GM18505 (cell line): Measurements from ENCODE around the gene NRIP2.

Experiments used
- ATAC-seq: cut with Tn5 transposase; IDR thresholded peaks from one replicate; pipeline ENCODE4 v1.9.1; 2021; ENCODE audit not compliant: unreplicated experiment
- POLR2A ChIP-seq: IDR thresholded peaks from 4 replicates; pipeline ENCODE4 v1.6.1; 2011; ENCODE audit warnings: borderline replicate concordance; ENCODE audit not compliant: insufficient read depth, insufficient read length; ENCODE audit errors: extremely low read depth

The NRIP2 gene

DNA sequence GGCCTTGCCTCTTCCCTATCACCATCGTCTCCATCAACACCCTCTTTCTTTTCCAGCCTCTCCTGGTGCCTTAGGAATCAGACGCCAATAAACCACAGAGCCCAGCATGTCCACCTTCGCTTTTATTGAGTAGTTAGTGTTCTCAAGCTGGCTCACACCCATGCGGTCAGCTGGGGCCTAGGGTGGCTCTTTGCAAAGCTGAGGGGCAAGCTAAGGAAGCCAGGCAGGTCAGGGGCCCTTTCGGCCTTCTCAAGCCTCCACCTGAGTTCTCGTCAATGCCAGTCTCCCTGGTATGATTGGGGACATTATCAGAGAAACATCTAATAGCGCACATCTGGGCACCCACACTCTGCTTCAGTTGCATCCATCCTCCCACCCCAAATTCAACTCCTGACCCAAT lies 22.7 kb upstream of the NRIP2 start:
- TF ChIP-seq POLR2A: no peak
- no peak for ATAC-seq

DNA sequence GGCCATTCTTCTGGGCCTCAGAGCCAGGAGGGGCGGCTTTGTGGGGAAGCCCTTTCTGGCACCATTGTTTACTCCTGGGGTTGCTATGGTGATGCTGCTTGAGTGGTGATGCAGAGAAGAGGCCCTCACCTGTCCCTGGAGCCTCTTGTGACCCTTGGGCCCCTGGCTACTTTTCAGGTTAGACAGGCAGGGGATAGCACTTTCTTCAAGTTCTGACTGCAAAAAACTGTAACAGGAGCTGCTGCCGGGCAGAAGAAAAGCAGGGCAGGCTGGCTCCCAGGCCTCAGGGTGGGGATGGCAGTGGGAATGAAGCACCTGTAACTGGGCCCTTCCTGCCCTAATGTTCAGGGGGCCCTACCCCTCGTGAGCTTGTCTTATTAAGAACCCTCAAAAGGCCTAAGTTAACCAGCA lies 22.2 kb upstream of the NRIP2 start, which contains the start of gene TEX52:
Gene TEX52, minus strand, starts transcription at position 19 of the 411 bp plus-strand sequence. Its CDS starts 13 bp downstream, at position 6.
- no peak for ATAC-seq
- no peak for TF ChIP-seq POLR2A

DNA sequence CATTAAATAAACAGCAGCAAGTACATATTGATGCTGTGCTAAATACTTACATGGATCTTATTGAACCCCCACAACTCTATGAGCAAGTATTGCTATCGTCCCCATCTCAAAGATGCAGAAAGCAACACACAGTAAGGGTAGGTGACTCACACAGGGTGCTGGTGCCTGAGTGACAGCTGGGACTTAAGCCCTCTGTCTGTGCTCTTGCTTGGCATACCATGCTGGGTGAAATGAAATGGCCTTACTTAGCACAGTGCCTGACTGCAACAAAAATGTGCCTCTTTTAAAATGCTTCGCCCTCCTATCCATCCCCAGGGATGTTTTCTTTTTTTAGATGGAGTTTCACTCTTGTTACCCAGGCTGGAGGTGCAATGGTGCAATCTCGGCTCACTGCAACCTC lies 21.2 kb upstream of the NRIP2 start:
- ATAC-seq: no peak
- TF ChIP-seq POLR2A: no peak

DNA sequence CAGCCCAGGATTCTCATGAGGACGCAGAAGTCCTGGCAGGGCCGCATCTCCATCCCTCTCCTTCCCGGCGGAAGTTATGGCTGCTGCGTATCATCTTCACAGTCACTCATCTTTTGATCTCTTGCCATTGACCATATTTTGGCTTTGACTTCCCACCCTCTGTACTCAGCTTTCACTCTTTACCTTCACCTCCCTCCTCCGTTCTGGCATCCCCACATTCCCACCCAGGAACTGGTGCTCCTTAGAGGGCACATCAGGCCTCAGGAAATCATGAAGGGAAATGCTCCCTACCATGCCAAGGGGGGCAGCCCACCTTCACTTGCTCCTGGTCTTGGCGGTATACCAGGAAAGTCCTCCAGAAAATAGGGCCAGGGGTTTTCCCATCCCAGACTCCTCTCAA lies 20.7 kb upstream of the NRIP2 start:
- no peak for TF ChIP-seq POLR2A
- no peak for ATAC-seq

DNA sequence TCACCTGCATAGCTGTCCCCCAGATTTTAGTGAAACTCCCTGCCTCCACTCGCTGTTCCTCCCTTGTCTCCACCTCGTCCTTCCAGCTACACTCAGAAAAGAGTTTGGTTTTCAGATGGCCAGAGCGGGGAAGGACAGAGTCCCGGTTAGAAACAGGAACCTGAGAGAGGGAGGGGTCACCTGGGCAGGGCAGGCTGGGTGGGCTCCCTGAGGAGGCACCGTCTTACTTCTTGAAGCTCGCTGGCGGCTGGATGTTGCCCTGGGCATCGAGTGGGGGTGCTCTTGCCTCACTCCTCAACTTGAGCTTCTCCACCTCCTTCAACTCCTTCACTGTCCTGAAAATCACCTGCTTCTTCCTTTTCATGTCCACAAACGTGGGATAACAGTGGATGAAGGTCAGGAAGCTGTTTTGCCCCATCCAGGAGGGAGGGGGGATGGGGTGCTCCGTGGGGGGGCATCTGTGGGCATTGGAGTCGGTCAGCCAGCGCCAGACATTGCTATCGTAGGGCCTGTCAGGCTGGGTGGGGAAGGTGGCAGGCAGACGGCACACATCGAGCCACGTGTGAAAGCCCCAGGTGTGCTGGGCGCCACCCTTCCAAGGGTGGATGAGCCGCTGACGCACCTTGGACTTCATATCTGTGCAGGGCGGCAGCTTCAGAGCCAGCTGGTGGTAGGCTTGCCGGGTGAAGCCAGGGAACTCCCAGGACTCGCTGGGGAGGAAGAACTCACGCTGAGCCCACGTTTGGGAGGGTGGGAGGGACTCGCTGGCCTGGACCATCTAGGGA lies 20.0 kb upstream of the NRIP2 start:
- TF ChIP-seq POLR2A: no peak
- no peak for ATAC-seq

DNA sequence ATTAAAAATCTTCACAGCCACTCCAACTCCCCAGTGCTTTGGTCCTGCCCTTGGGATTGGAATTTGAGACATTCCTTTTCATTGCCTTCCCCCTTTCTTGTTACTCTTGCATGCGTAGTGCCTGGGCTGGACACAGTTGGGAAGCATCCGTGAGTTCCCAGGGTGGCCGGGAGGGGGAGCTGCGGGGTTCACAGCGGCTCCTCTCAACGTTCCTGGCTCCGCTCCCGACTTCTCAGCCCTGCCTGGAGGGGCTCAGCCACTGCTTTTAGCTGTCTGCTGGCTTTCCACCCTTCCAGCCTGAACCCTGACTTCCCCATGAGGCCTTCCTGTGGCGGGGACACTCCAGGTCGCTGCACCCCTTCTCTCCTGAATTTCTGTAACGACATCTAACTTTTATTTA lies 18.8 kb upstream of the NRIP2 start:
- ATAC-seq: no peak
- TF ChIP-seq POLR2A: no peak

DNA sequence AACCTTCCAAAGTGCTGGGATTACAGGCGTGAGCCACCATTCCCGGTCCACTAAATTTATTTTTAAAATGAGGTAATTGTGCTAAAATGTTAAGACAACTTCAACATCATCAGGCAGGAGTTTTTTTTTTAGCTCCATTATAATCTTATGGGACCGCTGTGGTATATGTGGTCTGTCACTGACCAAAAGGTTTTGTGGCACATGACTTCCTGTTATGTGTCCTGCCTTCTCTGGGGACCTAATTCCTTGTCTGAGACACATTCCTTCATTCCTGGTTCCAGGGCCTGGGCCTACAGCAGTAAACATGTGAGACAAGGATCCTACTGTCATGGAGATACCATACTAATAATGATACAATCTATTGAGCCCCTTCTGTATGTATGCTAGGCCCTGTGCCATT lies 17.1 kb upstream of the NRIP2 start:
- TF ChIP-seq POLR2A: no peak
- ATAC-seq: no peak

DNA sequence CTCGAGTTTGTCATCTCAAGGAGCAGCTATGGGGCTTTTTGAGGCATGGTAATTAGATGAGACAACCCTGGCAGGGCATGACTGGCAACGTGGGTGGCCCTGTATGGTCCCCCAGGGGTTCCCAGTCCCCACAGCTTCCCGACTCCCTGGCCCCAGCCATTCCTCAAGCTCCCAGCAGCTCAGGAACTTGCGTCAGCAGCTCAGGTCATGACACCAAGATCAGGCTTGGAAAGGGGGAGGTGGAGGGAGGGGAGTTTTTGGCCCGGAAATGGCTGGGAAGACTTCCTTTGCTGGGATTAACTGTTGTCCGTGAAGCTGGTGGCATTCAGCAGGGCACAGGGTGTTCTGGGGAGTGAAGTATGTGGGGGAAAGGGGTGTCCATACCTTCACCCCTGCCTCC lies 10.4 kb upstream of the NRIP2 start:
- no peak for TF ChIP-seq POLR2A
- no peak for ATAC-seq

DNA sequence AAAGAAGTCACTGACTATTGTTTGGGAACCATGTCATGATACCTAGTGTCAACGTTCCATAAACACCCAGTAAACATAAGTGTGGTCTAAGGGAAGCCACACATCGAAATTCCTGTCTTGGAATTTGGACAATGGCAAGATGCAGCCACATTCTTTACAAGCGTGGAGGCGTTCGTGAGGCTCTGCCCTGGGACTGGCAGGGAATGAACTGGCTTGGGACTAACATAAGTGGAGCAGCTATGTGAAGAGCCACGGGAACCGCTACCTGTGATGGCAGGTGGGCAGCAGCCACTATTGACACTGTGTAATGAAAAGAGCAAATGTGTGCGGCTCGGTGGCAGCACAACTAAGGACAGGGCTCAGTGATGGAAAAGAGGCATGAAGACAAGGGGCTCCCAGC lies 10.0 kb upstream of the NRIP2 start:
- ATAC-seq: no peak
- TF ChIP-seq POLR2A: no peak

DNA sequence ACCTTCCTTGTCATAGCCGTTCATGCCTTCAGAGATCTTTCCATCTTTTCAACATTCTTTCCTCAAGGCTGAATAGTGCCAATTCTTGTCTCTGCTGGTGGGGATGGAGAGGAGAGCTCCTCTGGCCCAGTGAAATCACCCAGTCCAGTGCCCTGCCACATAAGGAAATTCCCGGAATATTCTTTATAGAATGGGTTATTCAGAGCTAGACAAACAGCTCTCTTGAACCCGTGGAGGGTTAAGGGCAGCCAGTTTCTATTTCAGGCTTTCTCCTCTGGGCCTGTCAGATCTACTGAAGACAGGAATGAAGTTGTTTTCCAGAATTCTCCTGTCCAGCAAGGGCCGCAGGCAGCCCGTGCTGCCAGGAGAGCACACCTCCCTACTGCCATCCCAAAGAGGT lies 8.1 kb upstream of the NRIP2 start:
- no peak for ATAC-seq
- TF ChIP-seq POLR2A: no peak

DNA sequence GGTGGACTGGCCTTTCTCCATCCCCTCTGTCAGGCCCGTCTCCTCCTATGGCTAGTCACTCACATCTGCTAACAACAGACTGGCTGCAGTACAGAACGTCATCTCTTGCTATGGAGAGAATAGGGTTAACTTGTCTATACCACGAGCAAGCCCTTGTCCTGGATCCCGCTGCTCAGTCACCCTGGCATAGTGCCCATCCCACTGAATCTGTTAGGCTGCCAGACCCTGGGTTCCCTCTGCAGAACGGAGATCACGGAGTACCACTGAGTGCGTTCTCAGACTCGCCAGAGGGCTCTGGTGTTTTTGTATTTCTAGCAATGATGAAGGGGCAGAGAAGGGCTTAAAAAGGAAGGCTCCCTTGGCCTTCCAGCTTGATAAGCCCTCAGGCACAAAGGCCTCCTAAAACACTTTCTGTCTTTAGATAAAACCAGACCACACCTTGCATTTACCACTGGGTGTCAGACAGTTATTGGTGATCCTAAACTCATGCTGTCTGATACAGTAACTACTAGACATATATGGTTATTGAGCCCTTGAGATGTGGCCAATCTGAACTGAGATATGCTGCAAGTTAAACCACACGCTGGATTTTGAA lies 6.3 kb upstream of the NRIP2 start:
- no peak for ATAC-seq
- no peak for TF ChIP-seq POLR2A

DNA sequence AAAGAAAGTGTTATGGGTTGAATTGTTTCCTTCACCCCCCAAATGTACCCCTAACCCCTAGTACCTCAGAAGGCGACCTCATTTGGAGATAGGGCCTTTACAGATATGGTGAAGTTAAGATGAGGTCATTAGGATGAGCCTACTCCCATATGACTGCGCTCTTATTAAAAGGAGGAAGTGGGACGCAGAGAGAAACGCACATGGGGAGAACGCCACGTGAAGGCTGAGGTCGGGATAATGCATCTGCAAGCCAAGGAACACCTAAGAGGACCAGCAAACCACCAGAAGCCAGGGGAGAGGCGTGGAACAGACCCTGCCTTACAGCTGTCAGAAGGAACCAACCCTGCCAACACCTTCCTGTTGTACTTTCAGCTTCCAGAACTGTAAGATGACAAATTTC lies 1.7 kb upstream of the NRIP2 start:
- no peak for ATAC-seq
- TF ChIP-seq POLR2A: no peak

DNA sequence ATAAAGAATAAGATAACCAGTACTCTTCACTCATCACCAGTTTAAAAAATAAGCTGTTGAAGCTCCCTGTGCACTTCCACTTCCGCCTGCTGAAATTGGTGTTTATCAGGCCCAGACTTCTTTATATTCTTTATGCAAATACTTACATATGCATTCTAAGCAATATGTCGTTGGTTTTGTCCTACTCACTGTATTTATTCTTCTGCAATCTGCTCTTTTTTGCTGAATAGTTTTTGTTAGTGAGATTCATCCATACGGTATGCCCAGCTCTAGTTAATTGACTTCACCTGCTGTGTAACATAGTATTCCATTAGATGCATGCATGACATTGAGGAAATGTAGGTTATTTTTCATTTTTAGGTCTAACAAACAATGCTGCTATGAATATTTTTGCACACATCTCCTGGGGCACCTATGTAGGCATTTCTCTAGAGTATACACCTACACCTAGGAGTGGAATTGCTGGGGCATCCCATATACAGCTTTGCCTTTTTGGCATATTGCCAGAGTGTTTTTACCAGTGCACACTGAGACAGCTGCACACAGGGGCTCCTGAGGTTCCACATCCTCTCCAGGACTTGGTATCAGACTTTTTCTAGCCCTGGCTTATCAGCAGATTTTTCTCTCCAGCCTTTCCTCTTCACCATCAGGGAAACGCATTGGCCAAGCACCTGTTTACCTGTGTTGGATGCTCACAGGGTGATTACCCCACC lies 1.0 kb upstream of the NRIP2 start:
- no peak for ATAC-seq
- no peak for TF ChIP-seq POLR2A

DNA sequence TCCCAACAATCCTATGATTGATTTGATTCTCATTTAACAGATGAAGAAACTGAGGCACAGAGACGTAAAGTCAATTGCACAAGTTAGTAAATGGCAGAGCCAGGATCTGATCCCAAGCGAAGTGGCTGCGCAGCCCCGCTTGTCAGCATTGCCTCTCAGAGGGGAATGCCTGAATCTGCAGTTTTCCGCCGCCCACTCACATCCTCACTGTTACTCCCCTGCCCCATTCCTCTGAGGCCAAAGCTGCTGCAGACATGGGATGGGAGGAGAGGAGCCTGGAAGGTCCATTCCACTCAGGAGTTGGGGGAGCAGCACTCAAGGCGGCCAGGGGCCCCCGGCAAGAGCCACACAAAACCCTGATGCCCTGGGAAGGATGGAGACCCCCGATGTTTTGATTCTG lies 1.0 kb downstream of the NRIP2 start:
- ATAC-seq: no peak

More for the DNA sequence above, 1.0 kb downstream of the NRIP2 start:
- TF ChIP-seq POLR2A: no peak
